ENCODE results near the gene GFRA4.

GFRA4 gene

DNA sequence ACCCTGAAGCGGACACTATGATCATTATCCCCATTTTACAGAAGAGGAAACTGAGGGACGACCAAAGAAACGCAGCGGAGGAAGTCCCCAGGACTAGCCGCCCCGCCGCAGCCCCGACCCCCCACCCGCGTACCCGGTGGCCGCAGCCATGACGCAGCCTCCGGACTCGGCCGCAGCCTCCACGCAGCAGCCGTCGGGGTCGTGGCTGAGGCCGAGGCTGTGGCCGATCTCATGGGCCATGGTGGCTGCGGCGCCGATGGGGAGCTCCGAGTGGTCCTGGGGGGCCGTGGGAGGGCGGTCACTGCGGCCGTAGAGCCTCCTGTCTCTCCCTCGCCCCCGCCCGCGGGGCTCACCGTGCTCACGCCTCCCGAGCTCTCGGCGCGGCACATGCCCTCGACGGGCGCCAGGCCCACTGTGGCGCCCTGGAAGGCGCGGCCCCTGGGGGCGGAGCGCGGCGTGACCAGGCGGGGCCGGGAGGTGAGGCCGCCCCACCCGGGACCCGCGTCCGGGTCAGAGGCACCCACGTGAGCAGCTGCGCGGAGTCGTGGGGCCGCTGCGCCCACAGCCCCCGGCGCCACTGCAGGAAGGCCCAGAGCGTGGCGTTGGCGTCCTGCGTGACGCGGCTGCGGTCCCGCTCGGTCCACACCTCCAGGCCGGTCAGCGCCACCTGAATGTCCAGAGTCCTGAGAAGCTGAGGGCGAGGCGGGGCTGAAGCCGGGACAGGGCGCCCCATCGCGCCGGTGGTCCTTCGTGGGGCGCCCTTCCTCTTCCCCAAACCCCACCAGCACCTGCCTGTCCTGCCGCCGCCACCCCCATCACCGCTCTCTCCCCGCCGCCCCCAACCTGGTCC is 10.2 kb upstream of the GFRA4 start:
- no peak for DNase-seq (ENCODE audit: low read depth)

DNA sequence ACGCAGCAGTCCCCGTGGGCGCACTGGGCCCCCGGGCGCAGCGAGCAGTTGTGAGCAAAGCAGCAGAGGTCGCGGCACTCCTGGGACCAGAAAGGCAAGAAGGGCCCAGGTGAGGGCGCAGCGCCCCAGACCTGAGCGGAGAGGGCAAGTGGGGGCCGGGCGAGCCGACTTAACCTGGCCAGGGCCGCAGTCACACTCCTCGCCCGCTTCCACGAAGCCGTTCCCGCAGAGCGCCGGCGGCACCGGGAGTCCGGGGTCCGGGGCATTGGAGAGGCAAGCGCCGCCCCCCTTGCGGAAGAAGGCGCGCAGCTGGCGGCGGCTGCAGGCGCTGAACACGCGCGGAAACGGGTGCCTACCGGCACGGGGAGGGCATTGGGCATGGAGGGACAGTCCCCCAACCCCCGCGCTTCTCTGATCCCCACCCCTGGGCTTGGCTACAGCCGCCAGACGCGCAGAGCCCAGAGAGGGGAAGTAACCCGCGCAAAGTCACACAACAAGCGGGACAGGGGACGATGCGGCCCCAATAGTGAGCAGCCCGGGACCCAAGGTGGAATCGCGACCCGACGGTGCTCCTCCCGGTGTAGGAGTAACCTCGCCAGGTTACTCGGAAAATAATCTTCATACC is 9.5 kb upstream of the GFRA4 start:
- no peak for DNase-seq (ENCODE audit: low read depth)

DNA sequence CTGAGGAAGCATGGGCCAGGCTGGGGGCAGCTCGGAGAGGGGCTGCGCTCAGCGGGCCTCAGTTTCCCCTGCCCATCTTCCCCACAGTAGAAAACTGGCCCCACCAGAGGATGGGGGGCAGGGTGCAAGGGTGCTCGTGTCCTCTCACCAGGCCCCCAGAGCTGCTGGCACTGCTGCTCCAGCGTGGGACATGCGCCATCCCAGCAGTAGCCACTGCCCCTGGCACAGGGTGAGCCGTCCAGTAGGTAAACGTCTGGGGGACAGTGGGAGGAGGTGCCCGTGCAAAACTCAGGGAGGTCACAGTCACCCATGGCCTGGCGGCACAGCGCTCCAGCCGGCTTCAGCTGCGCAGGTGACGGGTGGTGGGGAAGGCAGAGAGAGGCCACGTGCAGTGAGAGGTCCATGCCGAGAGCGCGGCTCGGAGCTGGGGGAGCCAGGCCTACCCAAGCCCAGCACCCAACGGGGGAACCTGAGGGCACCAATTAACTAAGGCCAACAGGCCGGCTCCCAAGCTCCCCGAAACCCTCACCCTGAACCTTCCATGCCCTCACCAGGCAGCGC is 8.9 kb upstream of the GFRA4 start:
- DNase-seq (ENCODE audit: low read depth), result no peak

DNA sequence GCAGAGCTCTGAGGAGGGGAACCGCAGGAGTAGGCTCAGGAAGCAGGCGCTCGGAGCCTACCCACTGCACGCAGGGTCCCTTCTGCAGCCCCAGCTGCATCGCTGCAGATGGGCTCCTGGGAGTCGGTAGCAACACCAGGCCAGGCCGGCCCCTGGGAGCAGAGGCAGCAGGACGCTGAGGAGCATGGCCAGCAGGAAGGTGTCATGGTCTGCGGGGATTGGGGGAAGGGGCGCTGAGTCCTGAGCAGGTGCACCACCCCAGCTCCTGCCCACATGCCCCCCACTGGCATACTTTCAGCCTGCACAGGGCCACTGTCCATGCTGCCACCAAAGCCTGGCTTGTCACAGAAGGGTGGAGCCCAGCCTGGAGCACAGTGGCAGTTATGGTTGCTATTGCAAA is 7.7 kb upstream of the GFRA4 start:
- no peak for DNase-seq (ENCODE audit: low read depth)

DNA sequence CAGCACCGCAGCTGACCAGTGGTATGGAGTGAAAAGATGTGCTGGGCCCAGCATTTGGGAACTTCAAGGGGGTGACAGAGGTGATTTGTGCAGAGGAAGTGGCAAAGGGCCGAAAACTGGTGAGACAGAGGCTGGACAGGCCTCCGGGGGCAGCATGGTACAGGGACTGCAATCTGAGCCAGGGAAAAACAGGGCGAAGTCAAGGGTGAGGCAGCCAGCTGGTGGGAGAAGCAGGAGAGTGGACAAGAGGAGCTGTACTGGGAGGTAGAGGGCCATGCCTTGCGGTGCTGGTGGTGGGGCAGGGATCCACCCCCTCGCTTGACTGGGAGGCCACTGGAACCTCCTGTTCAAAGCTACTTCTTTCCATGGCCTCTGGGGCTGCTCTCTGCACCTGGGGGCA is 7.3 kb upstream of the GFRA4 start:
- peak; percentile 56 for DNase-seq (ENCODE audit: low read depth)

DNA sequence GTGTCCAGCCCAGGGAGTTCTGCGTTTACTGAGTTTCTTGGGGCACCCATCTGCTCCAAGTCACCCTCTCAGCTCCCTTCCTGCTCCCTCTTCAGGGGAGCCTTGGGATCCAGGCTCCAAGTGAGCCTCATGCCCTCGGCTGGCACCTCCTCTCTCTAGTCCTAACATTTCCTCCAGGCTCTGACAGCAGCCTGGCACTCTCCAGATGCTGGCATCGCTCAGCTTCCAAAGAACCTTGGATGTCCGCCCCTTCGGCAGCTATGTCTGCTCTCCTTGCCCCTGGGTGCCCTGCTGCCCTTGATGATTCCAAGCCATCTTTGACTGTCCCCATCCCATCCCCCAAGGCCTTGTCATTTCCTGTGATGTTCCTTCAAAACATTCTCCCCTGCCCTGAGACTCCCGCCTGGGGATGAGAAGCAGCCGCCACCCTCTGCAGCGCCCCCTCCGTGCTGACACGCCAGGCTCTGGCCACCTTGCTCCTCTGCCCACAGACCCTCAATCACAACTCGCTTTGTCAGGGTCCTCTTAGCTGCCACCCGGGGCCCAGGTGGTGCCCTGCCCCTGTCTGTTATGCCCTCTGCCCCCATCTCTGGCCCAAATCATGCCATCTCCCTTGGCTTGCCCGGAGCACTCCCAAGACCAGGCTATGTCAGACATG is 6.6 kb upstream of the GFRA4 start:
- no peak for DNase-seq (ENCODE audit: low read depth)

DNA sequence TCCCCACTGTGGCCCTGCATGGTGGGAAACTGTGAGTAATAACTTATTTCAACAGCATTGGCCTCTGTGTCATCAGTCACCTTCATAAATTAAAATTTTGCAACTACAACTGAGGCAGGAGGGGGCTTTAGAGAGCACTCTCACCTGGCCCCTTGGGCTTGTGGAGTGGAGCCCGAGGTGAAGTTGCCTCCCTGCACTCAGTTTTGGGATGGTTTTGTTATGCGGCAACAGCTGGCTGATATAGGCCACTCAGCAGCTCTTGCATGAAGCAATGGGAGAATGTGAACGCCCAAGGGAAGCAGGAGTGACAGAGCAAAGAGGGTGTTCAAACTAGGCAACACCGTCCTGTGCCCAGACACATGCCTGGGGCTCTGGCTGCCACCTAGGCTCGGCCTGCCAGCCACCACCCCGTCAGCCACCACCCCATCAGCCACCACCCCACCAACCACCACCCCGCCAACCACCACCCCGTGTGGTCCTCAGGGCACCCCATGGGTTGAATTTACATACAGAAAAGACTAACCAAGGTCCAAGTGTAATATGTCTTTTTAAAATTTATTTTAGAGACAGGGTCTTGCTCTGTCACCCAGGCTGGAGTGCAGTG is 4.3 kb upstream of the GFRA4 start:
- no peak for DNase-seq (ENCODE audit: low read depth)

DNA sequence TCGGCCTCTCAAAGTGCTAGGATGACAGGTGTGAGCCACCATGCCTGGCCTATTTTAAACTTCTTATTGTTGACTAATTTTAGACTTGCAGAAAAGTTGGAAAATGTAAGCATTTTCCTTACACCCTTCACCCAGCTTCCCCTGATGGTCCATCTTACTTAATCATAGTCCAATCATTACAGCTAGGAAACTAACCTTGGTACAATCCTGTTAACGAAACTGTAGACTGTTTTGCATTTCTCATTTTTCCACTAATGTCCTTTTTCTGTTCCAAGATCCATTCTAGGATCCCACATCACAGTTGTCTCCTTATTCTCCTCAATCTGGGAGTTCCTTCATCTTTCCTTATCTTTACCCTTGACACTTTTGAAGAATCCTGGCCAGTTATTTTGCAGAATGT is 659 bp upstream of the GFRA4 start:
- DNase-seq (ENCODE audit: low read depth), result no peak

DNA sequence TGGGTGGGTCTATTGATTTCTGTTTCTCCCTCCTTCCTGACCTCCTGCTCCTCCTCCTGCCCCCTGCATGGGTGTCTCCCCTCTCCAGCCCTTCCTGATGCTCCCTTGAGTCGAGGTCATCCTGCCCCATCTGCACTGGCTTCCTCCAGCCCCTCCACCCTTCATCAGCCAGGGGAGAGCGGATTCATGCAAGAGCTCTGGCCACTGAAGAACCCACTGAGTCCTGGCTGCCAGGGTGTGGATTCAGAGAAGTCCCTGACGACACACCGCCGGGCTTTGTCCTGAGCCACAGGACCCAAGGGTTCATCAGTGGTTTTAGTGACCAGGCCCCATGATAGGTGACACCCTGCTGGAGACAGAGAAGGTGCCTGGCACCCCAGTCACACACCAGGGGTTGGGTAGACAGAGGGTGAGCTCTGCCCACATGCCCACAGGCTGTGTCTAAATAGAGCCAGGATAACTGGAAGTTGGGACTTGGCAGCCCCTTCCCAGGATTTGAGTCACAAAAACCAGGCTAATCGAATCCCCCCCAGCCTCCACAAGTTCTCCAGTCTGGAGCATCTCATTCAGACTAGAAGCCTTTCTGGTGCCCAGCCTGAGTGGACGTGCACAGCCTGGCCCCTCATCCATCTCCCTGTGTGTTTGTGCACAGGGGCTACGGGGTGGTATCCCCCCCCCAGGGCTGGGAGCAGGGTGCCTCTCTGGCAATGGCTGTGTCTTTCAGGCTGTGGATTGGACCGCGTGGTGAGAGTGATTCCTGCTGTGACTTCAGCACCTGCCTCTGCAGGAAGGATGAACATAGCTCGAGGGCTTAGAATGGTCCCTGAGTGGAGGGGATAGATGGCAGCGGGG is 1.2 kb downstream of the GFRA4 start:
- no peak for DNase-seq (ENCODE audit: low read depth)

DNA sequence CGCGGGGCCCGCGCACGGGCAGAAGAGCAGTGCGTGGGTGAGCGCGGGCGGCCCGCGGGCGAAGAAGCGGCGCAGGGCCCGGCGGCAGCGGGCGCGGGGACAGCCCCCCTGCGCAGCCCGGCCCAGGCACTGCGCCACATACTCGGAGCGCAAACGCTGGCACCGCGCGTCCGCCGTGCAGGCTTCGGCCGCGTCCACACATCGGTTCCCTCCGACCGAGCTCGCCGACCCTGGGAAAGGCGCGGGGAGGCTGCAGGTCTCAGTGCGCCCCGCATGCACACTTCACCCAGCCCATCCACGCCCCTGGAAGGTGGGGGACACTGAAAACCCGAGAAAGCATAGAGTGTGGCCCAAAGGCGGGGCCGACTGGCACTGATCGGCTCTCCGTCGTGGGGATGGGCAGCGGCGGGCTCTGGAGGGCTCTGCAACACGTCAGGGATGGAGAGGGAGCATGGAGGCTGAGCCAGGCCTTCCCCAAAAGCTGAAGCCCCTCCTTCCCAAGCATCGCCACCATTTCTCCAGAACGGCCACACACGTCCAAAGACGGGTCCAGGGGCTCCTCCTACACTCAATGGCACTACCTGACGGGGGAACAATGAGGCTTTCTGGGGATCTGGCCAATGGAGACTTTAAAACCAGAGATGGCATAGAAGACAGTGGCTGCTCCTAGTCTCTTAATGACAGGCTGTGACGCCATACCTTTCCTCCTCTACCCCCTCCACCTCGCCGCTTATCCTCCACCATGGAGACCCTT is 2.0 kb downstream of the GFRA4 start:
- no peak for DNase-seq (ENCODE audit: low read depth)

DNA sequence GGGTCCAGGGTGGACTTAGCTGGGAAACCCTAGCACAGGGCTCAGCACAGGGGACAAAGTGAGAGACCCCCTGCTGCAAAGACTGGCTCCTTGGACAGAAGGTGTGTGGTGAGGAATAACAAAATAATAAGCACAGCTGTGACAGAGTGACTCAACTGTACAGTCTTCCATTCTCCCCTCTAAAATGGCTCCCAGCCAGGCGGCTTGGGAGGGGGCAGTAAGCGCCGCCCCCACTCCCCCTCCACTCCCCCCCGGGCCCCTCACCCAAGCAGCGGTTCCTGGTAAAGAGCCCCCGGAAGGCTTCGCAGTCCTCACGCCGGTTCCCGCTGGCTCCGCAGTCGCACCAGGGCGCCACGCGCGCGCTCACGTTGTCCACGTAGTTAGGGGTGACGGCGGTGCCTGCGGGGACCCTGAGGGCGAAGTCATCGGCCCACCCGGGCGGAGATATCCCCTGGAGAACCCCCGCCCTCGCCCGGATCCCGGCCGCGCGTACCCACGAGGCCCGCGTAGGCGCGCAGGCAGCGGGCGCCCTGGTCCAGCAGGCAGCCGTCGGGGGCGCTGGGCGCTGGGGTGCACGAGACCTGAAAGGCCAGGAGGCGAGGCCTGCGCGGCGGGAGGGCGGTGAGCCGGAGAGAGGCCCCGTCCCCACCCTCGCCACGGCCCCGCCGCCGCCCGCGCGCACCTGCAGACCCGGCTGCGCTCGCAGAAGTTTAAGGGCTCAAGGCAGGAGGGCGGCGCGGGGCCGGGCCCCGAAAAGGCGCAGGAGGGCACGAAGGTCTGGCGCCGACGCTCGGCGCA is 2.7 kb downstream of the GFRA4 start:
- DNase-seq (ENCODE audit: low read depth), result no peak

DNA sequence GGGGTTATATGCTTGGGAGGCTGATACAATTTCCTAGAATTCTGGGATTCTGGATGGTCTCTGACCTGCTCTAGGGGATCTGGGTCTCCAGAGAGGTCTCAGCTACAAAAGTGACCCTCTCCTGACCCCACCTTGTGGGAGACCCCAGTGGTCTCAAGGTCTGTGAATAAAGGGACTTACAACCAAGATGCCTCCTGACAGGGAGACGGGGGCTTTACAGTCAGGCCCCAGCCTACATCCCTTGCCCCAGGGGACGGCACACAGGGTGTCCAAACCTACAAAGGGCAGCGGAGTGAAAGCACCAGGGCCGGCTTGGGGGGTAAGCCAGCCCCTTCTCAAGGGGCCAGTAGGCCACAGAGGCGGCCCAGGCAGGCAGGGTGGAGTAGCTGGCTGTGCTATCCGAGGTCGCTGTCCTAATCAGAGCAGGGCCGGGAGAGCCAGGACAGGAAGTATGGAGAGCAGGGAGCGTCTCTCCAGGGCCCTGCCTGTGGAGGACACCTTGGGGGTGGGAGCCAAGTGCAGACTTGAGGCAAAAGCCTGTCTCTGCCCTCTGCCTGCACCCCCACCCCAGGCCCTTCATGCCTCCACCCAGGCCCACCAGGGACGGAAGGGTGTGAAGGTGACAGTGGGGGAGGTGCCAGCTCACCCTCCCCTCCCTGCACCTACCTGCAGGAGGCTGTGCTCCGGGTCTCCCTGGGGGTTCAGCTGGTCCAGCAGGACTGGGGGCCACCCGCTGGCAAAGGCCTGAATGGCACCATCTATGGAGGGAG is 3.5 kb downstream of the GFRA4 start:
- no peak for DNase-seq (ENCODE audit: low read depth)

DNA sequence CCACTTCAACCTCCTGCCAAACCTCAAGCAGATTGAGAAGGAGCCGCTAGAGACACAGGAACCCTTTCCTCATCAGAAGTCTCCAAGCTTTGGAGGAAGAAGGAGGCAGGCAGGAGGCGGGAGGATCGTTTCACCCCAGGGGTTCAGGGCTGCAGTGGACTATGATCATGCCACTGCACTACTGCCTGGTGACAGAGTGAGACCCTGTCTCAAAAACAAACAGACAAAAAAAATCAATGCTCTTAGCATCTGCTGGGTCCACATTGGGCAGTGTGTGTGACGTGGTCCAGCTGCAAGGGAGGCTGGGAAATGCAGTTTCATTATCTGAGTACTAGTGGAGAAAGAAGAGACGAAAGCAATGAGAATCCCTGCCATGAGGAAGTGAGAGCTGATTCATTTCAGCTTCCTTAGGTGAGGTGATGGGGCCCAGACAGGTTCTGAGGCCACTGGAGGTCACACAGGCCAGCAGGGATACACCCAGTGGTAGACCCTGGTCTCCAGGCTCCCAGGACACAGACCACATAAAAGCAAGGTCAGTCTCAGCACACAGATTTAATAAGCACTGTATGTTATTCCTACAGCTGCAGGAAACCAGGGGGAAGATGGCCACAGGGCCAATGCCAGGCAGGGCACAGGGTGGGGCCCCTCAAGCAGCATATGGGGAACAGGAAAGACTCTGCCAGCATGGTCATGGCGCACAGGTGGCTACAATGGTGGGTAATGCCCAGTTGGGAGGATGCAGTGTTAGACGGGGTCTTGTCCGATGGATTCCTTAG is 4.3 kb downstream of the GFRA4 start:
- DNase-seq (ENCODE audit: low read depth), result no peak

DNA sequence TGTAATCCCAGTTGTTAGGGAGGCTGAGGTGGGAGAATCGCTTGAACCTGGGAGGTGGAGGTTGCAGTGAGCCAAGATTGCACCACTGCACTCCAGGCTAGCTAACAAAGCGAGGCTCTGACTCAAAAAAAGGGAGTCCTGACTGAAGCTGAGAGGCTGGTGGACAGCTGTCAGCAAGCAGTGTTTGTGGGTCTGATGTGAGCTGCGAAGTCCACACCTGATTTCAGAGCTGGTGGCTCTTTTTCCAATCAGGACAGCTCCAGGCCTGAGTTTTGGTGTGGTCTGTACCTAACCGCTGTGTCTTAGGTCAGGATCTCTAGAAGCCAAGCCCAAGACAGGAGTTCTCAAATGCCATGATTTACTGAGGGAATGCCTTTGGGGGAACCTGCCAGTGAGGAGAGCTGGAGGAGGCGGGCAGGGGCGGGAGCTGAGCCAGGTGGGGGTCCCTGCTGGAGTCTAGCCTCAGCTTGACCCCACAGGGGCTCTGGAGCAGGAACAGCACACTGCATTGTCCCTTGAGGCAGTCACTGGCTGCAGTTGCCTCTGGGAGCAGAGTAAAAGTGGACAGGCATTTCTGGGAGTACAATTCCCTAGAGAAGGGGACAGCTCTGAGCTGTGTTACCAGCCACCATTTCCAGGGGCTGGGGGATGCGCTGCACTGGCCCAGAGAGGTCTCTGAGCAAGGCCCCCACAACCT is 5.0 kb downstream of the GFRA4 start:
- no peak for DNase-seq (ENCODE audit: low read depth)

DNA sequence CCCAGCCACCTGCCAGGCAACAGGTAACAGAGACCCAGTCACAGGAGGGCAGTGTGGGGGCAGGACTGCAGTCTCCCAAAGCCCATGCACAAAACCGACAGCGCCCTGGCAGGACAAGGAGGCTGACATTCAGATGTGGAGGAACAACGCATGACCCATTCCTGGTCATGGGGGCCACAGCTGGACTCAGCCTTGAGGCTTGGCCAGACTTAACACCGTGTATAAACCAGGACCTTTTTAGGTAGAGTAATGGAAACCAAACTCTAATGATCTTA is 8.1 kb downstream of the GFRA4 start:
- DNase-seq (ENCODE audit: low read depth), result no peak

DNA sequence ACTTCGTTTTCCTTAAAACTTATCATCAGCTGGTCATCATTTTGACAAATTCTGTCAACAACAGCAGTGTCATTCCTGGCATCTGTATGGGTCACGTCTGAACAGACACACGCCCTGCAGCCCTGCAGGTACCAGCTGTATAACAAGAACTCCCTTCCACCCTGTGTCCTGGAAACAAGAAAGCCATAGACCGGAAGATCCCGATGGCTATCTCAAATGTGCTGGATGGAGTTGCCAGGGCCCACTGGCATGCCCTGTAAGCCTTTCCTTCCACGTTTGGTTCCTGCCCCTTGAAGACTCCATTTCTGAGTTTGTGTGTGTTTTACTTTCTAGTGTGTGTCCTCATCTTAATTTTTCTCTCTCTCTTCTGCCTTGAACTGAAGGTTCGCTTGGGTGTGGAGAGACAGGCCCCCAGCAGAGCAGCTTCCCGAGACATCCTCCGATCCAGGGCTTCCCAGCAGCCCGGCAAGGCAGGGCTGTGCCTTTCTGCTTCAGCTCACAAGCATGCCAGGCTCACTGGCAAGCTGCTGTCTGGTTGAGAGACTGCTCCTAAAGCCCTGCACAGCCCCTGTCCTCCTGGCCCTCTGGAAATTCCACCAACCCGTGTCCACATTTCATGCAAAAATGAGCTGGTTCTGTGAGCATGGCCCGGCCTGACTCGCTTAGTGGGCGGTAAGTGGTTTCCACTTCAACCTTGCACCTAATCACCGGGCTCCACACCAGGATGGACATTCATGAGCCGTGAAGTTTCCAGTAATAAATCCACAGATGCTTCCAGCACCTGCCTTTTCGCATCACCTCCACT is 8.7 kb downstream of the GFRA4 start:
- DNase-seq (ENCODE audit: low read depth), result no peak

DNA sequence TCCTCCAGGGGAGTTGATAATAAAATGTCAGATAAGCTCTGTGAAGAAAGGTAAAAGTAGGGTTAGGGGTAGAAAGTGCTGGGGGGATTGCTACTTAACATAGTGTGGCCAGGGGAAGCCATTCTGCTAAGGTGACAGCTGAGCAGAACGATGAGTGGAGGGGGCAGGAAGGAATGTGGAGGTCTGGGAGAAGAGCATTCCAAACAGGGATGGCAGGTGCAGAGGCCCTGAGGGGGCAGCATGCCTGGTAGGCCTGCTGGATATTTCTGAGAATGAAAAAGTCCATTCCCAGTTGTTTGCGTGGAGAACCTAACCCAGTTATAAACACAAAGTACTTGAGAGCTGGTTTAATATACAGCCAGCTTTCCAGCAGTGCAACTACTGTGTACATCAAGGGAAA is 9.3 kb downstream of the GFRA4 start:
- DNase-seq (ENCODE audit: low read depth), result no peak
